Retinal pigment epithelial cell (primary cell): ENCODE measurements around the gene KIF22.

Experiments
- DNase-seq: peaks from one replicate; pipeline ENCODE4 v3.0.0-alpha.2; 2010; ENCODE audit warnings: low read depth
- H3K4me3 ChIP-seq: 2 replicates; pipeline ENCODE4 v1.5.1; 2011; ENCODE audit warnings: mild to moderate bottlenecking, low read length, control low read depth, moderate library complexity
- CTCF ChIP-seq: conservative IDR thresholded peaks from 2 replicates; pipeline ENCODE4 v1.5.1; 2011; ENCODE audit warnings: low read depth, low read length, control low read depth, inconsistent platforms

KIF22 gene

GRCh38 chr16:29790183-29790948, at the start of gene KIF22:
KIF22 (plus strand) TSS chr16:29790751; CDS start chr16:29790760, 9 bp downstream.
- peak within 1 kb of the TSS; percentile 97 for H3K4me3 ChIP-seq
- DNase-seq: peak; percentile 92
- TF ChIP-seq CTCF: peak; percentile 70

- H3K4me3 ChIP-seq: no peak overlapping the region
- TF ChIP-seq CTCF: no peak
- no peak for DNase-seq
Observed at GRCh38 chr16:29742683-29743275, 47.8 kb upstream of the KIF22 start.

DNA sequence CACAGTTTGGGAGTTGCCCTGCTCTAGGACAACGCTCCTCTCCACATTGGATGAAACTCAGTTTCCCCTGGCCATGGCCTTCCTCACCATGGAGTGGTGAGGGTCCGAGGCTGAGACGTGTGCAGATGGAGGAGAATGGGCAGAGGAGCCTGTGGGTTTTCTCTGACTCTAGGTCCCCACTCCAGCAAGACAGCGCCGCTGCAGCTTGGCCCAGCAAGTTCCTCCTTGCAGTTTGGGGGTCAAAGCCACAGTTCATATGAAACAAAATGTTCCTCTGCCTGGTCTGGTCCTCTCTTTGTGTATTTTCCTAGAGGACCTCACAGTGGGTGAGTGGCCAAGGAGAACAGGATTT, 47.1 kb upstream of the KIF22 start:
- no peak for TF ChIP-seq CTCF
- DNase-seq: no peak
- no peak overlapping the region for H3K4me3 ChIP-seq

- no peak overlapping the region for H3K4me3 ChIP-seq
- TF ChIP-seq CTCF: no peak
- no peak for DNase-seq
Observed at GRCh38 chr16:29743827-29744531, 46.6 kb upstream of the KIF22 start.

DNA sequence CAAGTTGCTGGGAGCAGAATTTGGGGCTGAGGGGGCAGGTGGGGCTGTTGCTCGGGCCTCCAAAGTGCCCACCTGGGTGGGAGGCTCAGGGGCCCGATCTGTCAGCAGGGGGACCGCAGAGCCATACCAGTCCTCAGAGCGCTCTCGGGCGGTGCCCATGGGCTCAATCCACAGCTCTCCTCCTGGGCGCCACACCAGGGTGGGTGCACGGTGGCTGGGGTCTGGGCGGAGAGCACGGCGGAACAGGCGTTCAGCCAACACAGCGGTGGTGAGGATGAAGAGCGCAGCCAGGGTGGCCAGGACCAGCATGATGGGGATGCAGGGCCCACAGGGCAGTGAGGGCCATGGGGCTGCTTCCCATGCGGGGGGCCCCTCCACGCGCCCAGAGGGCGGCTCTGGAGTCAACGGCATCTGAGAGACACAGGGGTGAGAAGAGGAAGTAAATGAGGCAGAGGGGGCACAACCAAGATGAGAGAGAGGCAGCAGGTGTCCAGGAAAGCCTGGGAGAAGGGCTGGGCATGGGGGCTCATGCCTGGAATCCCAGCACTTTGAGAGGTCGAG, 45.9 kb upstream of the KIF22 start:
- DNase-seq: no peak
- H3K4me3 ChIP-seq: no peak overlapping the region
- no peak for TF ChIP-seq CTCF

GRCh38 chr16:29745121-29745852, 45.3 kb upstream of the KIF22 start:
- no peak for DNase-seq
- H3K4me3 ChIP-seq: no peak overlapping the region
- TF ChIP-seq CTCF: no peak
